Raji (cell line): ENCODE measurements around the gene IFFO2.

Experiments
- POLR2A ChIP-seq: IDR thresholded peaks from 2 replicates; pipeline ENCODE4 v1.6.1; 2011; ENCODE audit warnings: low read depth, low read length, control low read depth; ENCODE audit not compliant: insufficient read depth

Gene IFFO2

GRCh38 chr1:18907917-18908845, 48.3 kb downstream of the IFFO2 start:
- no peak for TF ChIP-seq POLR2A

- TF ChIP-seq POLR2A, result no peak
Observed at GRCh38 chr1:18907021-18907916, 49.2 kb downstream of the IFFO2 start.

DNA sequence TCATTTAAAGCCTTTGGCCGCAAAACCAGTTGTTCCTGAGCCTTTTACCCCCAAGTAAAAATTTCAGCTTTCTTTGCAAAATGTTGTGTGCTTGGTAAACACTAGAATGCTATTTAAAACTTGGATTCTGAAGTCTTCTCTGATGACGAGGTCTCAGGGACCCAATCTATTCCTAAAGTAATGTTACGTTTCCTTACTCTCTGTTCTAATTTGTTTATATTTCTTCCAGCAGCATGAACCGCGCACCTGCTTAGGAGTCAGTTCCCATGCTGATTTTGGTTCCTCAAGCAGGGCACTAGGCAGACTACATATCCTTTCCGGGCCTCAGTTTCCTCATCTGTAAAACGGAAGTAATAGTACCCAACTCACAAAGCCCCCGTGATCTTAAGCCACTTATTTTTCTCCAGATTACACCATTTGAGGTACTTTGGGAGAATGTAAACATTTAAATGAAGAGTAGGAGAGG, 53.2 kb downstream of the IFFO2 start:
- TF ChIP-seq POLR2A, result no peak

GRCh38 chr1:18902523-18903290, 53.8 kb downstream of the IFFO2 start, which contains the start of gene ALDH4A1:
TSS of gene ALDH4A1 (minus strand) at chr1:18902555. CDS start at chr1:18902523, 32 bp downstream.
- TF ChIP-seq POLR2A, result peak; percentile 60

- TF ChIP-seq POLR2A, result no peak
Observed at GRCh38 chr1:18901952-18902522, 54.4 kb downstream of the IFFO2 start.

GRCh38 chr1:18901147-18901951, 55.1 kb downstream of the IFFO2 start:
- no peak for TF ChIP-seq POLR2A

GRCh38 chr1:18900303-18900841, 56.1 kb downstream of the IFFO2 start:
- TF ChIP-seq POLR2A, result no peak

DNA sequence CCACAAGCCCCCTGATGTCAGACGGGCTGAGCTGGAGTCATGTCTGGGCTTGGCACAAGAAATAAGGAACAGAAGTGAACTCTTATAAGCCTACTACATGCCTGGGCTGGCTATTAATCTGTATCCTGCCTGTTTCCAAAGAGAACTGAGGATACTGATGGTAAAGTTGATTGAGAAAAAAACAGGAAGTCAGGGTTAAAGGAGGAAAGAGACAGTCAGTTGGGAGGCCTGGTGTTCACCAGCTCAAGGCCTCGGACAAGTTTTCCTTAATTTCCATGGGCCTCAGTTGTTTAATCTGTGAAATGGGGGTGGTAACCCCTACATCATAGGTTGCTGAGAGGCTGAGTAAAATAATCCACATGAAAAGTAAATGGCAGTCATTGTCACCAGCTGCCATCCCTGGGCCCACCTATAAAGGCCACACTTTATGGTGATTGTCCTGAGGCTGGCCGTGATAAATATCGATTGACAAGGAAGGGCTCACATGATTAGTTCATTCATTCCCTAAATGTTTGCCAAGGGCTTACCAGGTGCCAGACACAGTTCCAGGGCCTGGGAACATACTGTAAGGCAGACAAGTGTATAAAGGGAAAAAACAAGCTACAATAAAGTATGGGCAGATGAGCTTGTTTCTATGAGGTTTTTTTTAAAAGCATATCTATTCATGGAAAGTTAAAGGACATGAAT, 57.0 kb downstream of the IFFO2 start:
- no peak for TF ChIP-seq POLR2A

DNA sequence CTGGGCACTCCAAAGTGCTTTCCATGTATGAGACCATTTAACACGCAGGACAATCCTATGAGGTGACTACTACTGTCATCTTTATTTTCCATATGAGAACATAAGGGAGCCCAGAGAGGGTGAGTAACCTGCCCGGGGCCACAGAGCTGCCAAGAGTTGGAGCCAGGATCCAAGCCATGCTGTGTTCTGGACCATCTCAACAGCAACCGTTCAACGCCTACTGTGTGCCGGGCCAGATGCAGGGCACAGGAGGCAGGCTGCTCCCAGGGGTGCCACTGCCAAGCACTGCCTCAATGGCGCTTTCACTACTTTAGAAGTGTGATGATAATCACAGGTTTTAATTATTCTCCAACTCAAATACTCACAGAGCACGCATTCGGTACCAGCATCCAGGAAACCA, 57.9 kb downstream of the IFFO2 start:
- no peak for TF ChIP-seq POLR2A

GRCh38 chr1:18895317-18895716, 61.2 kb downstream of the IFFO2 start:
- TF ChIP-seq POLR2A, result no peak

DNA sequence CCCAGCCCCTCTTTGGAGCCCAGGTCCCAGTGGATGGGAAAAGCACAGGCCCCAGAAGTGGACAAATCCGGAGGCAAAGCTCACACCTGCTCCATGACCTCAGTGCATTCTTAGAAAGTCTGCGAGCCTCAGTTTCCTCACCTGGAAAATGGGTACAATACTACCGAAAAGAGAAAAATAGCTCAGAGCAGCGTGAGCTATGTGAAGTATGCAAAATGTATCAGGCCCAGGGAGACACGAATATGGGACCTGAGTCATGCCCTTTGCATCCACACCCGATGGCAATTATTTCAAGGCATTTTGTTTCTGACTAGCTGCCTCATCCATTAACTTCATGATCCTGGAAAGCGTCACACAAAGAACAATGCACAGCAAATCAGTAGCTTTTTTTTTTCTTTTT, 63.4 kb downstream of the IFFO2 start:
- TF ChIP-seq POLR2A, result no peak

GRCh38 chr1:18891426-18891780, 65.1 kb downstream of the IFFO2 start:
- TF ChIP-seq POLR2A, result no peak

DNA sequence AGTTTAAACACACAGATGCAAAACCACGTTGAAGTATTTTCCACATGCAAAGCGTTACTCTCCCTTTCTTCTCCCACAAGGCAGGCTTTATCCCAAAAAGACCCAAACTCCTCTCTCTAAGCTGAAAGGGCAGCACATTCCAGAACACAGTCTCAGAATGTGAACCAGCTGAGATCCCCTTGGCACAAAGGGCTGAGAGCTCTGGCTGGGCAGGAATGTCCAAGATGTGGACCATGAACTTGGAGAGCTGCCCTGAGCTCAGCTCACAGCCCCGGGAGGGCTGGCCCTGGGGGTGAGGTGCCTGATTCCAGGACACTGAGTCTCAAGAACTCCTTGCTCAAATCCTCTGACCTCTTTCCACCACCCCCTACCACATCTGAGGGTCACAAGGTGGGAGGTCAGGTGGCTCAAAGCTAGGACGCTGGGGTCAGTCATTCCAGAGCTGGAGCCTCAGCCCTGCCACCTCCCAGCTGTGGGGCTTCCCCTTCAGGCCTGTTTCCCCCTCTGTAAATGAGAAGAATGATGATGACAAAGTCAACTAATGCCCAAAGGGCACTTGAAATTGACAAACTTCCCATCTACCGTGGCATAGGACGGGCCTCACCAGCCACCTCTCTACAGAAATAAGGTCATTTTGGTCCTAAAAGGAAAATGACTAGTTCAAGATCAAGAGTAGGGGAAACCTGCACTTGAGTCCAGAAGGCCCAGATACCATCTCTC, 65.6 kb downstream of the IFFO2 start:
- TF ChIP-seq POLR2A, result no peak

DNA sequence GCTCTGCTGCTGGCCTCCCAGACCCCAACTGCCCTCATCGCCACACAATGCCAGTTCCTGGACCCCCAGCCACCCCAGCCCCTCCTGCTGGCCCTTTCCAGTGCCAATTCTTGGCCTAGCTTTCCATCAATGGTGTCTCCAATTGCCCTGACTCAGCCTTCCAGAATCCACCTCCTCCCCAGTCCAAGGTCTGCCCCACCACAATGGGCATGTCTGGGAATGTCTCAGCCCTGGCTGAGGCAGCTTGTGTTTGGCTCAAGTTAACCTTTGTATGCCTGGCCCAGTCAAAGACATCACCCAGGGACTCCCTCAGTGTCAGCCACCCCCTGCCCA, 70.5 kb downstream of the IFFO2 start:
- no peak for TF ChIP-seq POLR2A
